IPS-20b (cell line): ENCODE results near the gene RPL4.
A peak's percentile ranks its signal among the peaks of the same experiment; 100 is the strongest.
"Not testable (repeated sequence)": the region's sequence is repeated elsewhere in the genome, so short reads cannot be mapped to it uniquely, and the experiment has no call there.

Experiments used
- H3K27ac ChIP-seq: one replicate; pipeline ENCODE4 v1.5.1; 2013; ENCODE audit warnings: low read length
- H3K27me3 ChIP-seq: 2 replicates; pipeline ENCODE4 v1.6.1; 2013; ENCODE audit warnings: mild to moderate bottlenecking, low read length, inconsistent platforms; ENCODE audit not compliant: insufficient read depth
- H3K36me3 ChIP-seq: 2 replicates; pipeline ENCODE4 v1.6.1; 2013; ENCODE audit warnings: low read depth, mild to moderate bottlenecking, inconsistent platforms, low read length, moderate library complexity; ENCODE audit not compliant: insufficient read depth
- H3K4me1 ChIP-seq: 2 replicates; pipeline ENCODE4 v1.6.1; 2013; ENCODE audit warnings: mild to moderate bottlenecking, control low read depth, inconsistent platforms, low read length, moderate library complexity; ENCODE audit not compliant: insufficient read depth
- H3K4me3 ChIP-seq: 2 replicates; pipeline ENCODE4 v1.5.1; 2013; ENCODE audit warnings: mild to moderate bottlenecking, low read length, inconsistent platforms
- H3K9ac ChIP-seq: 2 replicates; pipeline ENCODE4 v1.6.1; 2013; ENCODE audit warnings: low read depth, mild to moderate bottlenecking, inconsistent platforms, low read length, moderate library complexity
- H3K9me3 ChIP-seq: 2 replicates; pipeline ENCODE4 v1.6.1; 2013; ENCODE audit warnings: mild to moderate bottlenecking, low read depth, low read length, inconsistent platforms; ENCODE audit not compliant: insufficient read depth

The RPL4 gene

DNA sequence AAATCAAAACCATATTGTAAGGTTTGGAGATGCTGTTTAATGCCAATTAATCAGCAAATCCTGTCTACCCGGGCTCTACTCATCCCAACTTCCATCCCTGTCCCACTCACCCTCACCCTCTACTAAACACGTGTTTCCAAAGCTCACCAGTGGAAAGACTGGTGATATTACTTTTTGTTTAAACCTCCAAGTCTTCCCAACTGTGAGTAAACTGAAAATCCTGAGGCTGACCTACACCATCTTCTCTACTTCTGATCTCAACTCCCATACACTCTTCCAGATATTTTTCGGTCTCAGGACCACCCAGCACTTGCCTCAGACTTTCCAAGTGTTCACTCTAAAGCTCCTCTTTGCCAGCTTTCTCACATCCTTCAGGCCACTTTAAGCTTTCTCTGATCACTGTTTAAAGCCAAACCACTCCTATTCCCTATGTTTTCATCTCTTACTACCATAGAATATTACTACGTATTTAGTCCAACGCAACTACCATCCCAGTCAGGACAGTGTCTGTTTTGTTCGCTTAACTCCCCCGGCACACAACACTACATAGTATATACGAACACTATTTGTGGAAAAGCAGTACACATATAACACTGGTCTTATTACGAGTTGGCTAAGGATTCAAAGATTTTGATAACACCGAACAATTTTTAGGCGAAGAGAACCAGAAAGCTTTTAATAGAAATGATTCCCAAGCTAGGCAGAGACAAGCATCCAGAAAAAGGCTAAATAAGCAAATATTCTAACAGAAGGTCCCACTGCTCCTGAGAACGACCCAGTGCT is 684 bp downstream of the RPL4 start:
- Histone ChIP-seq H3K9me3 (no peaks in the 10 kb centered on the region), H3K27ac (peak overlapping the region; percentile 77), H3K36me3 (peaks cover 54% of the 10 kb centered on the region), H3K4me3 (peak overlapping the region; percentile 85), H3K9ac (peak overlapping the region; percentile 99), H3K27me3 (no peaks in the 10 kb centered on the region), H3K4me1 (no peaks in the 10 kb centered on the region)

DNA sequence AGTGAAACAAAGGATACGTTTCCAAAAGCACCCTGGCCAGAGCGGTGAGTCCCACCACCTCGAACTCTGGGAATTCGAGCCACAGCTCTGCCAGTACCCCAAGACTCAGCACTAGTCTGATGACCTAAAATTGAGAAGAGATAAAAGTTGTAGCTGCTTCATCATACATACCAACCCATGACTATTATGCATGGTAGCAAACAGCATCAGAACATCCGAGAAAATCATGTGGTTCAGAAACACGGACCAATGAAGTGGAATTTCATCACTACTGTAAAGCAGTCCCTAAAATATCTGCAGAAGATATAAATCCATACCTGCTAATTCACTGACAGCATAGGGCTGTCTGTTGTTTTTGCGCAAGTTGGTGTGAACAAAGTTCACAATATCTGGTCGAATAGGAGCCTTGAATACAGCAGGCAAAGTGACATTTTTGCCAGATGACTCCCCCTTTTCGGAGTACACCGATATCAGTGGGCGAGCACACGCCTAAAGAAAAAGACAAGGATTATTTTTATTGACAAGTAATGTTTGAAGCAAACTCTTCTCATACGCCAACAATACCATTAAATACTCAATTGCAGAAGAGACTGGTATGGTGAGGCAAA is 1.5 kb downstream of the RPL4 start:
- peaks cover 62% of the 10 kb centered on the region for H3K36me3 ChIP-seq

DNA sequence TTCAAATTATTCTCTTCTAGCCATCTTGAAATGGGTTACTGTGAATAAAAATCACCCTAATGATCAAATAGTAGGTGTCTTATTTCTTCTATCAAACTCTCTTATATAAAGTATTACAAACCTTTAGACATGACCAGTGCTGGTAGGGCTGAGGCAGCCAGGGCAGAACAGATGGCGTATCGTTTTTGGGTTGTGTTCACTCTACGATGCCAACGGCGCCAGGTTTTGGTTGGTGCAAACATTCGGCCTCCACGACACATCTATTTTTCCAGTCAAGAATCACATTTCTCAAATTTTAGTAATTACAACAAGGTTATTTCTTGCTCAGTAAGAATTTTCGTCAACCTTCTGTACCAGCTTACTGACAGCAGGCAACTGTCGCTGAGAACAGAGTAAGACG is 2.2 kb downstream of the RPL4 start:
- H3K9me3 ChIP-seq: no peaks in the 10 kb centered on the region
- H3K4me1 ChIP-seq: no peaks in the 10 kb centered on the region
- peak overlapping the region; percentile 99; the same call in 1 of the 2 replicates for H3K9ac ChIP-seq
- H3K27me3 ChIP-seq: no peaks in the 10 kb centered on the region
- H3K27ac ChIP-seq: no peak overlapping the region
- peak overlapping the region; percentile 85 for H3K4me3 ChIP-seq
- H3K36me3 ChIP-seq: peaks cover 65% of the 10 kb centered on the region

More for the DNA sequence above, 1.5 kb downstream of the RPL4 start:
- not testable (repeated sequence) for H3K9me3 ChIP-seq, H3K27me3 ChIP-seq, H3K4me1 ChIP-seq, H3K27ac ChIP-seq
- Histone ChIP-seq H3K4me3 (peak overlapping the region; percentile 85), H3K9ac (peak overlapping the region; percentile 99)

DNA sequence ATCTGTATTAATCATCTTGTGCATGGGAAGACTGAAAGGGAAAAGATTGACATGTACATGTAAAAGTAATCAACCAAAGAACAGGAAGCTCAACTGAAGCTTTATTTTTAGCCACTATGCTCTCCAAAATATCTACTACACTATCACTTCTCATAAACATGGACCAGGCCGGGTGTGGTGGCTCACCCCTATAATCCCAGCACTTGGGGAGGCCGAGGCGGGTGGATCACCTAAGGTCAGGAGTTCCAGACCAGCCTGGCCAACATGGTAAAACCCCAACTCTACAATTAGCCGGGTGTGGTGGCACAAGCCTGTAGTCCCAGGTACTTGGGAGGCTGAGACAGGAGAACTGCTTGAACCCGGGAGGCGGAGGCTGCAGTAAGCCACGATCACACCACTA is 4.3 kb downstream of the RPL4 start:
- not testable (repeated sequence) for H3K4me1 ChIP-seq, H3K27ac ChIP-seq, H3K27me3 ChIP-seq, H3K4me3 ChIP-seq, H3K9me3 ChIP-seq, H3K9ac ChIP-seq
- H3K36me3 ChIP-seq: peaks cover 70% of the 10 kb centered on the region

DNA sequence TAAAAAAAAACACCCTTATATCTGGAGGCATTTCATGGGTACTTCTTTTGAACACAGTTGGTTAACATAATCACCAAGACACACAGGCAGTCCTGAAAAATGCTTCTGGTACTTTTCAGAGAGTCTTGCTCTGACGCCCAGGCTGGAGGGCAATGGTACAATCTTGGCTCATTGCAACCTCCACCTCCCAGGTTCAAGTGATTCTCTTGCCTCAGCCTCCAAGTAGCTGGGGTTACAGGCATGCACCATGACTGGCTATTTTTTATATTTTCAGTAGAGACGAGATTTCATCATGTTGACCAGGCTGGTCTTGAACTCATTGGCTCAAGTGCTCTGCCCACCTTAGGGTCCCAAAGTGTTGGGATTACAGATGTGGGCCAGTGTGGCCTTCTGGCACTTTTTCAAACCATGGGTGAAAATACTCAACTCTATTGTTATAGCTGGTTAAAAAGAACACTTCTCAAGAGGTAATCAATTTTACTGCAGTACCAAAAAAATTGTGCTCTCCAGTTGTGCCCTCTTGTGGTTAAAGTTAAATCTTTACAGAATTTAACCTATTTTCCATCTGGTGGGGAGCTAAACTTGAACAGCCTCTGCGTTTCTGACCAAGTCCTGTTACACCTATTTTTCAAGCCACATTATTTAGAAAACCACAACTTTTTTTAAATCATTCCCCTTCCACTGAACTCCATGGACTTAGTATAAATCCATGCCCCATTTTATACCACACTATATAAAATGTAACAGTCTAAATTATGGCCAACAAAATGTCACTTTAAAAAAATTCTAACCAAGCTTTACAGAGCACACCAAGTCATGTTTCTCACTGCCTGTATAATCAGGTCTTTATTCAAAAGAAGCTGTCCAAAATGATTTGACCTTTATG is 5.9 kb downstream of the RPL4 start:
- Histone ChIP-seq H3K9ac (no peak overlapping the region), H3K36me3 (peaks cover 80% of the 10 kb centered on the region), H3K27me3 (no peaks in the 10 kb centered on the region), H3K27ac (no peak overlapping the region), H3K9me3 (no peaks in the 10 kb centered on the region), H3K4me3 (no peak overlapping the region), H3K4me1 (no peaks in the 10 kb centered on the region)

DNA sequence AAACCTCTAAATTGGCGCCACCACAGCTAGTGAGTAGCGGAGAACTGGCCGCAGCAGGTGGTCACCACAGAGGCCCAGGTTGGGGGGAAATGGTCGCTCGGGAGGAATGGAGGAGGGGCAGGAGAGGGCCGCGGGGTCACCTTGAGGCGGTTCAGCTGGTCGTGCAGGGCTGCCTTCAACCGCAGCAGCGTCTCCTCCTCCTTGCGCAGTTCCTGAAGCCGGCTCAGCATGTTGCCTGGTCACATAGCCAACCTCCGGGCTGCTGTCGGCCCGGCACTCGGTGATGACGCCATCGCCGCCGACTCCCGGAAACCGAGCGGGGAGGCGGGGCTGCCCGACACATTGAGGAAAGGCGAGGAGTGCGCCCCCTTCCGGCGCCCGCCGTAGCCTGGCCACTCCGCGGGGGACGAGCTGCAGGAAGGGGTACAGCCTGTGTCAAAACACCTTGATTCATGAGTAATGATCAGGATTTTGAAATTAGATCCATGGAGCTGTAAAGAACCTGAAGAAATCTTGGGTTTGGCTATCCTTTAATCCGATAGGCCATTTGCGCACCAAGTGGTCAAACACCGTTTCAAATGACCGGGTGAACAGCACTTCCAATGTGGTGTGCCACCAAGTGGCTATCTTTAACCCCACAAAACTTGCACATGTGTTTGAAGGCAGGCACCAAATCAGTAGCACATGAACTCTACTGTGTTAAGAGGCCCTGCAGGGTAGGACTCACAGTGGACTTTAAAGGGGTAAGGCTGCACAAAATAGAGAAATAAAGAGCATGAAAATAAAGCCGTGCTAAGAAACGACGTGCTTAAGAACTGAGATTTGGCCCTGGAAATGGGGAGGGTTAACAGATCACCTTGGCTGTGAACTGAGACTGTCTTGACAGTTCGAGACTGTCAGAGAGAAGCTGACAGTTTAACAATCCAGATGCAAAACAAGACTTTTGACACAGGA is 6.9 kb downstream of the RPL4 start, which contains the start of gene SNAPC5:
TSS of gene SNAPC5 (minus strand) at position 261 of the 954 bp plus-strand sequence. CDS start at position 230, 31 bp downstream.
- Histone ChIP-seq H3K4me3 (peak within 1 kb of the TSS; percentile 94), H3K4me1 (no peaks in the 10 kb centered on the region), H3K9me3 (no peaks in the 10 kb centered on the region), H3K27ac (peak within 1 kb of the TSS; percentile 95), H3K27me3 (no peaks in the 10 kb centered on the region), H3K36me3 (peaks cover 80% of the 10 kb centered on the region), H3K9ac (peak within 1 kb of the TSS; percentile 98)

DNA sequence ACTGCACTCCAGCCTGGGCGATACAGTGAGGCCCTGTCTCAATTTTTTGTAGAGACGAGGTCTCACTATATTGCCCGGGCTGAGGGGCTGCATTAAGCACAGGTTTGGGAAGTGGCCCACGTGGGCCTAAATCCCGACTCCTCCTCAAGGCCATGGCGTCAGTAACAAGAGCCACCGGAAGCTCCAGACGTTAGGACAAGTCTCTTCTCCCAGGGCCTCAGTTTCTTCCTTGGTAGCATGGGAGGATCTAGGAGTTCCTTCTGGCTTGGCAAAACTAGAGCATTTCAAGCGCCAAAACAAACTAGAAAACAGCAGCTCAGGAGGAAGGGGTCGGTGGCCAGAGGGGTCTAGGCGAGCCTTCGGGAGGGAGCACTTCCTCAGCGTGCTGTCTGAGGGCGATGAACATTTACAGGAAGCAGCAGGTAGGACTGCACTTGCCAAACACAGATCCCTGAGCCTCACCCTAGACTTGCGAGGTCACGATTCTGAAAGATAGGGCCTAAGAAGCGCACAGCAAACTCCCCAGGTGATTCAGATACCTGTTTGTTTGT is 7.6 kb downstream of the RPL4 start:
- Histone ChIP-seq H3K4me3 (peak overlapping the region; percentile 94), H3K9ac (peak overlapping the region; percentile 98), H3K36me3 (peaks cover 80% of the 10 kb centered on the region), H3K4me1 (no peaks in the 10 kb centered on the region), H3K9me3 (no peaks in the 10 kb centered on the region), H3K27me3 (no peaks in the 10 kb centered on the region), H3K27ac (peak overlapping the region; percentile 95)

DNA sequence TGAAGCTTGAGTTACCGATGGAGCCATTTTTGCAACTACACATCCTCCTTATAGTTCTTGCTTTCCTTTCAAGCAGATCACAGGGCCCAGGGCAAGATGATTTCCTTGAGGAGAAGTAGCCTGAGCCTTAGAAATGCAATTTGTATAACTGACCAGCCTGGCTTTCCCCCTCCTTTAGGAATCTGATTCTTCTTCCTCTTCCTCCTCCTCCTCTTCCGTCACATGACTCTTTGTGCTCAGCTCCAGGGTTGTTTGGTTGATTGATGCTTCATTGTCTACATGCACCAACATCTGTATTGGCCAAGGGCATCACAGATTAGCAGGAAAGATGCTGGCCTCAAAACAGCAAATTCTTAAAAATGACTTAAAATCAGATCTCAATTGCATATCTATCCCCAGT is 10.4 kb downstream of the RPL4 start:
- H3K9ac ChIP-seq: no peak overlapping the region
- H3K4me3 ChIP-seq: no peak overlapping the region
- no peaks in the 10 kb centered on the region for H3K4me1 ChIP-seq
- no peaks in the 10 kb centered on the region for H3K9me3 ChIP-seq
- no peak overlapping the region for H3K27ac ChIP-seq
- H3K27me3 ChIP-seq: no peaks in the 10 kb centered on the region
- H3K36me3 ChIP-seq: peaks cover 80% of the 10 kb centered on the region

DNA sequence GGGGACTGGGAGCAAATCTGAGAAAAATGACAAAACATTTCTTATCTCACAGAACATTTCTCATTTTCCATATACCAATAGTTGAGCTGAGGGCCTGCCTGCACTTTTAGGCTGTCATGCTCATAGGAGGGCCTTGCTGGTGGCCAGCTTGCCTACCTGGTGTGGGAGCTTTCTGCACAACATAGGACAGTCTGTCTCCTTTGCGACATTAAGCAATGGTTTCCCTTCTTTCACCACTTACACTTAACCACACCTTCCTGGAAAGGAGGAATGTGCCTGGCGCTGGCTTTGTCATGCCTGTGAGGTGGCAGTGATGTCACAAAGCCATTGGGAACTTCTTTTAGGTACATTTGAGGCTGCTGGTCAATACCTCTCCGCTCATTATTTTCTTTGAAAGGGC is 12.8 kb downstream of the RPL4 start:
- no peak overlapping the region for H3K27ac ChIP-seq
- H3K9me3 ChIP-seq: no peaks in the 10 kb centered on the region
- H3K9ac ChIP-seq: no peak overlapping the region
- peaks cover 89% of the 10 kb centered on the region for H3K36me3 ChIP-seq
- no peaks in the 10 kb centered on the region for H3K4me1 ChIP-seq
- no peak overlapping the region for H3K4me3 ChIP-seq
- no peaks in the 10 kb centered on the region for H3K27me3 ChIP-seq

DNA sequence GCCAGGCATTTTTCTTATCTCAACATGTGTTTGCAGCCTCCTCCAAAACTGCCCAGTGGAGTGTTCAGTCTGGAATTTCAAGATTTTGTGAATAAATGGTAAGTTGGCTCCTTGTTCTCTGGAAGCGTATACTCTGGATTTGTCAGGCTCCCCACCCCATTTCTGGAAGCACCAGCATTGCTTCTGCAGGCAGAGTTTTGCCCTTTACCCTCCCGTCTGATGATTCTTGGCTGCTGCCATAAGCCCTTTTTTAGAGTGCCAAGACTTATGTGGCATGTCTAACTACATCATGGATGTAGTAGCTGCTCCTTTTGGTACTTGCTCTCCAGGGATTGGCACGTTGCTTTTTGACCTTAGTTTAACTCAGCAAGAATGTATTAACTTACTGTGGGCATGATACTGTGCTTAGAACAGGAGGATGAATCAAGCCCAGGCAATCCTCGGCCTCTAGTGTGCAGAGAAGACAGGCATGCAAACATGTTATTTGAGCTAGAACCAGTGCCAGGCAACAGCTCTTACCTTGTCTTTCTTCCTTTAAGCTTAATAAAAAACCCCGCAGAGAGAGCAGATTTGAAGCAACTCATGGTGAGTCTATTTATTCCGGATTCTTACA is 15.4 kb downstream of the RPL4 start:
- Histone ChIP-seq H3K36me3 (peaks cover 98% of the 10 kb centered on the region), H3K4me3 (no peak overlapping the region), H3K27me3 (no peaks in the 10 kb centered on the region), H3K4me1 (no peaks in the 10 kb centered on the region), H3K27ac (no peak overlapping the region), H3K9ac (no peak overlapping the region), H3K9me3 (no peaks in the 10 kb centered on the region)
